Mucosa of stomach (tissue), 1 donor: ENCODE data around the gene BANK1.

Experiments used
- H3K27me3 ChIP-seq: one replicate; pipeline ENCODE4 v1.7.0; 2013; ENCODE audit warnings: mild to moderate bottlenecking, low read length; ENCODE audit not compliant: control insufficient read depth, insufficient read depth
- H3K36me3 ChIP-seq: one replicate; pipeline ENCODE4 v1.7.0; 2013; ENCODE audit warnings: low read length; ENCODE audit not compliant: control insufficient read depth, insufficient read depth
- H3K4me1 ChIP-seq: one replicate; pipeline ENCODE4 v1.7.0; 2013; ENCODE audit warnings: mild to moderate bottlenecking, low read length; ENCODE audit not compliant: control insufficient read depth, insufficient read depth
- H3K4me3 ChIP-seq: one replicate; pipeline ENCODE4 v1.7.0; 2013; ENCODE audit warnings: low read length
- H3K9ac ChIP-seq: one replicate; pipeline ENCODE4 v1.7.0; 2013; ENCODE audit warnings: mild to moderate bottlenecking, low read length, moderate library complexity
- H3K9me3 ChIP-seq: one replicate; pipeline ENCODE4 v1.7.0; 2013; ENCODE audit warnings: mild to moderate bottlenecking, low read length, moderate library complexity; ENCODE audit not compliant: control insufficient read depth
- donor health status: Pancreatic carcinoma.

The BANK1 gene

GRCh38 chr4:102007959-102008425, 217.5 kb downstream of the BANK1 start:
- no peaks in the 10 kb centered on the region for H3K36me3 ChIP-seq
- no peak overlapping the region for H3K4me3 ChIP-seq
- H3K4me1 ChIP-seq = no peaks in the 10 kb centered on the region
- no peaks in the 10 kb centered on the region for H3K9me3 ChIP-seq
- H3K9ac ChIP-seq = no peak overlapping the region
- H3K27me3 ChIP-seq = no peaks in the 10 kb centered on the region

- Histone ChIP-seq H3K9ac (no peak overlapping the region), H3K4me1 (no peaks in the 10 kb centered on the region), H3K9me3 (no peaks in the 10 kb centered on the region), H3K27me3 (no peaks in the 10 kb centered on the region), H3K36me3 (no peaks in the 10 kb centered on the region), H3K4me3 (no peak overlapping the region)
Observed at GRCh38 chr4:102008711-102009110, 218.2 kb downstream of the BANK1 start.

- Histone ChIP-seq H3K9me3 (no peaks in the 10 kb centered on the region), H3K4me3 (no peak overlapping the region), H3K9ac (no peak overlapping the region), H3K27me3 (no peaks in the 10 kb centered on the region), H3K4me1 (no peaks in the 10 kb centered on the region), H3K36me3 (no peaks in the 10 kb centered on the region)
Observed at GRCh38 chr4:102022343-102022742, 231.8 kb downstream of the BANK1 start.

- Histone ChIP-seq H3K36me3 (no peaks in the 10 kb centered on the region), H3K27me3 (no peaks in the 10 kb centered on the region), H3K4me1 (no peaks in the 10 kb centered on the region), H3K9ac (no peak overlapping the region), H3K9me3 (no peaks in the 10 kb centered on the region), H3K4me3 (no peak overlapping the region)
Observed at GRCh38 chr4:102027961-102028360, 237.4 kb downstream of the BANK1 start.

GRCh38 chr4:102031406-102031805, 240.9 kb downstream of the BANK1 start:
- Histone ChIP-seq H3K36me3 (no peaks in the 10 kb centered on the region), H3K9ac (no peak overlapping the region), H3K4me1 (no peaks in the 10 kb centered on the region), H3K4me3 (no peak overlapping the region), H3K9me3 (no peaks in the 10 kb centered on the region), H3K27me3 (no peaks in the 10 kb centered on the region)

- Histone ChIP-seq H3K36me3 (no peaks in the 10 kb centered on the region), H3K9me3 (no peaks in the 10 kb centered on the region), H3K27me3 (no peaks in the 10 kb centered on the region)
Observed at GRCh38 chr4:102036016-102036415, 245.5 kb downstream of the BANK1 start.

GRCh38 chr4:102036619-102037376, 246.3 kb downstream of the BANK1 start:
- H3K9ac ChIP-seq = no peak overlapping the region
- no peaks in the 10 kb centered on the region for H3K36me3 ChIP-seq
- H3K9me3 ChIP-seq = no peaks in the 10 kb centered on the region
- H3K27me3 ChIP-seq = no peaks in the 10 kb centered on the region
- no peak overlapping the region for H3K4me3 ChIP-seq
- no peaks in the 10 kb centered on the region for H3K4me1 ChIP-seq

More at GRCh38 chr4:102036016-102036415, 245.5 kb downstream of the BANK1 start:
- H3K4me3 ChIP-seq = no peak overlapping the region
- H3K4me1 ChIP-seq = no peaks in the 10 kb centered on the region
- H3K9ac ChIP-seq = no peak overlapping the region

GRCh38 chr4:102037566-102037965, 247.0 kb downstream of the BANK1 start:
- Histone ChIP-seq H3K9me3 (no peaks in the 10 kb centered on the region), H3K4me3 (no peak overlapping the region), H3K9ac (no peak overlapping the region), H3K36me3 (no peaks in the 10 kb centered on the region), H3K27me3 (no peaks in the 10 kb centered on the region), H3K4me1 (no peaks in the 10 kb centered on the region)

GRCh38 chr4:102042871-102043802, 252.6 kb downstream of the BANK1 start:
- H3K27me3 ChIP-seq = no peaks in the 10 kb centered on the region
- H3K36me3 ChIP-seq = no peaks in the 10 kb centered on the region
- no peak overlapping the region for H3K4me3 ChIP-seq
- no peaks in the 10 kb centered on the region for H3K4me1 ChIP-seq
- H3K9me3 ChIP-seq = no peaks in the 10 kb centered on the region
- H3K9ac ChIP-seq = no peak overlapping the region

GRCh38 chr4:102047616-102048015, 257.1 kb downstream of the BANK1 start:
- Histone ChIP-seq H3K9me3 (no peaks in the 10 kb centered on the region), H3K9ac (no peak overlapping the region), H3K4me3 (no peak overlapping the region), H3K4me1 (no peaks in the 10 kb centered on the region), H3K27me3 (no peaks in the 10 kb centered on the region), H3K36me3 (no peaks in the 10 kb centered on the region)

GRCh38 chr4:102055805-102056204, 265.3 kb downstream of the BANK1 start:
- Histone ChIP-seq H3K27me3 (no peaks in the 10 kb centered on the region), H3K9ac (no peak overlapping the region), H3K9me3 (no peaks in the 10 kb centered on the region), H3K36me3 (no peaks in the 10 kb centered on the region), H3K4me3 (no peak overlapping the region), H3K4me1 (no peaks in the 10 kb centered on the region)

GRCh38 chr4:102057122-102057521, 266.6 kb downstream of the BANK1 start:
- no peaks in the 10 kb centered on the region for H3K4me1 ChIP-seq
- no peaks in the 10 kb centered on the region for H3K27me3 ChIP-seq
- no peaks in the 10 kb centered on the region for H3K9me3 ChIP-seq
- no peak overlapping the region for H3K9ac ChIP-seq
- H3K36me3 ChIP-seq = no peaks in the 10 kb centered on the region
- H3K4me3 ChIP-seq = no peak overlapping the region
